Type B pancreatic cell (in vitro differentiated cells): ENCODE measurements around the gene COMT. TPM values are rescaled to one million over a fixed set of nuclear protein-coding genes. Genes with fewer than 3 reads are reported as not detected.

Source experiments
- DNase-seq: peaks from one replicate; pipeline ENCODE4 v3.0.0; 2021; ENCODE audit warnings: mixed read lengths; ENCODE audit not compliant: unreplicated experiment; ENCODE audit errors: extremely low spot score
- H3K27ac Mint-ChIP-seq: 2 replicates; pipeline ENCODE4 v1.8.0; 2021; ENCODE audit warnings: mild to moderate bottlenecking, mixed read lengths
- H3K27me3 Mint-ChIP-seq: 2 replicates; pipeline ENCODE4 v1.8.0; 2021; ENCODE audit warnings: mixed read lengths
- H3K36me3 Mint-ChIP-seq: 2 replicates; pipeline ENCODE4 v1.8.0; 2021; ENCODE audit warnings: mixed read lengths
- H3K4me1 Mint-ChIP-seq: one replicate; pipeline ENCODE4 v1.8.0; 2021; ENCODE audit warnings: mixed read lengths; ENCODE audit not compliant: unreplicated experiment
- H3K4me3 Mint-ChIP-seq: 2 replicates; pipeline ENCODE4 v1.8.0; 2021; ENCODE audit warnings: mild to moderate bottlenecking, mixed read lengths
- H3K9me3 Mint-ChIP-seq: 2 replicates; pipeline ENCODE4 v1.8.0; 2021; ENCODE audit warnings: mixed read lengths
- total RNA-seq: library from RNA; stranded (reverse); gene quantifications from 2 replicates; pipeline ENCODE4 v1.2.1, GENCODE V29; 2021; ENCODE audit warnings: low replicate concordance
- TF ChIP-seq, protein P1 (sequence below): fragments of 200-600 bp; sonication (generic); conservative IDR thresholded peaks from 2 replicates; pipeline ENCODE4 v1.5.0; 2021; ENCODE audit warnings: antibody characterized with exemption, mild to moderate bottlenecking

COMT gene
- total RNA-seq, 1 donor from 2014 or later: 87.4 TPM

DNA sequence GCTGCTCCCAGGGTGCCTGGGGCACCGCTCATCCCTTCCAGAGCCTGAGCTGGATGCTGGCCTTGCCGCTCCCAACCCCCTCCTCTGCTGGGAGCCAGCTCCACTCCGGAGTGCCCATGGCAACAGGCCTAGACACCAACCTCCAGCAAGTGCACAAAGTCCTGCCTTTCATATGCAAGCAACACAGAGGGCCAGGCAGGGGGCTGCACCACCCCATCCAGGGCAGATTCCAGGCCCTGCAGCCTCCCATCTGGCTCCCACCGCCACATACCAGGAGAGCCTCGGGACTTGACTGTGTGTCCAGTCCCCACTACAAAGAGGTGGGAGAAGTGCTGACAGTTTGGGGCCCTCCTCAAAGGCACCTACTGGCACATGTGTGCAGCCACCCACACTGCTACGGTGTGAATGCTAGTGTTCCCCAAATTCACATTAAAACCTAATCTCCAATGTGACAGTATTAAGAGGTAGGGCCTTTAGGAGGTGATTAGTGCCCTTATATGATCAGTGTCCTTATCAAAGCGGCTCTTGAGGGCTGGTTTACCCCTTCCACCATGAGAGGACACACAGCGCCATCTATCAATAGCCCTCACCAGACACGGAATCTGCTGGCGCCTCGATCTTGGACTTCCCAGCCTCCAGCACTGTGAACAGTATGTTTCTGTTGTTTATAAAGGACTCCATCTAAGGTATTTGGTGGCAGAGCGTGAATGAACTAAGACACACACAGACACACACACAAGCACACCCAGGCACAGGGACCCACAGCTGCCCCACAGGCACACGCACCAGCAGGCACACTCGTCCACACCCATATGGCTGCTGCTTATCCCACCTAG, 58.9 kb downstream of the COMT start:
- H3K4me3 Mint-ChIP-seq: no peak overlapping the region
- TF ChIP-seq, protein P1, sequence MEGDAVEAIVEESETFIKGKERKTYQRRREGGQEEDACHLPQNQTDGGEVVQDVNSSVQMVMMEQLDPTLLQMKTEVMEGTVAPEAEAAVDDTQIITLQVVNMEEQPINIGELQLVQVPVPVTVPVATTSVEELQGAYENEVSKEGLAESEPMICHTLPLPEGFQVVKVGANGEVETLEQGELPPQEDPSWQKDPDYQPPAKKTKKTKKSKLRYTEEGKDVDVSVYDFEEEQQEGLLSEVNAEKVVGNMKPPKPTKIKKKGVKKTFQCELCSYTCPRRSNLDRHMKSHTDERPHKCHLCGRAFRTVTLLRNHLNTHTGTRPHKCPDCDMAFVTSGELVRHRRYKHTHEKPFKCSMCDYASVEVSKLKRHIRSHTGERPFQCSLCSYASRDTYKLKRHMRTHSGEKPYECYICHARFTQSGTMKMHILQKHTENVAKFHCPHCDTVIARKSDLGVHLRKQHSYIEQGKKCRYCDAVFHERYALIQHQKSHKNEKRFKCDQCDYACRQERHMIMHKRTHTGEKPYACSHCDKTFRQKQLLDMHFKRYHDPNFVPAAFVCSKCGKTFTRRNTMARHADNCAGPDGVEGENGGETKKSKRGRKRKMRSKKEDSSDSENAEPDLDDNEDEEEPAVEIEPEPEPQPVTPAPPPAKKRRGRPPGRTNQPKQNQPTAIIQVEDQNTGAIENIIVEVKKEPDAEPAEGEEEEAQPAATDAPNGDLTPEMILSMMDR: no peak

DNA sequence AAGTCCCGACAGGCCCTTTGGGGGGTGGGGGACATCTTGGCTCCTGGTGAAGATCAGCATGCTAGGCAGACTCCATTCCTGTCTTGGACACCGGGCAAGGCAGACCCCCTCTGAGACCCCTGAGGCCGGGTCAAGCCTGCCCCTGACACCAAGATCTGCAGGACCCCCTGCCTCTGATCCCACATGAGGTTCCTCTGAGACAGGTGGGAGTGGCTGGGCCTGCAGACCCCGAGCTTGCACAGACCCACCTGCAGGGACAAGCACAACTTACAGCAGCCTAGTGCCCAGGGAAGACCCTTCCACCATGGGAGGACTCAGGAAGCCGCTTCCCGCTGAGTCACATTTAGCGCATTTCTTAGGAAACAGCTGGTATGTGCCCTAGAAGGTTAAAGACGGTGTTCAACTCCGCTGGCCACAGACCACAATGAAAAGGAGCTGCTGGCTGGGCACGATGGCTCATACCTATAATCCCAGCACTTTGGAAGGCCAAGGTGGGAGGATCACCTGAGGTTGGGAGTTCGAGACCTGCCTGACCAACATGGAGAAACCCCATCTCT, 59.6 kb downstream of the COMT start:
- H3K27me3 Mint-ChIP-seq: no peaks in the 10 kb centered on the region
- H3K4me1 Mint-ChIP-seq: peaks cover 23% of the 10 kb centered on the region
- H3K4me3 Mint-ChIP-seq: no peak overlapping the region
- H3K27ac Mint-ChIP-seq: no peak overlapping the region
- TF ChIP-seq, protein P1: no peak
- H3K36me3 Mint-ChIP-seq: peaks cover 3% of the 10 kb centered on the region
- no peak for DNase-seq
- peaks cover 15% of the 10 kb centered on the region for H3K9me3 Mint-ChIP-seq

More for the DNA sequence above, 58.9 kb downstream of the COMT start:
- Mint-ChIP-seq H3K9me3 (peaks cover 15% of the 10 kb centered on the region), H3K36me3 (peaks cover 3% of the 10 kb centered on the region), H3K27ac (peak overlapping the region; percentile 36), H3K27me3 (no peaks in the 10 kb centered on the region), H3K4me1 (peaks cover 23% of the 10 kb centered on the region)
- no peak for DNase-seq

DNA sequence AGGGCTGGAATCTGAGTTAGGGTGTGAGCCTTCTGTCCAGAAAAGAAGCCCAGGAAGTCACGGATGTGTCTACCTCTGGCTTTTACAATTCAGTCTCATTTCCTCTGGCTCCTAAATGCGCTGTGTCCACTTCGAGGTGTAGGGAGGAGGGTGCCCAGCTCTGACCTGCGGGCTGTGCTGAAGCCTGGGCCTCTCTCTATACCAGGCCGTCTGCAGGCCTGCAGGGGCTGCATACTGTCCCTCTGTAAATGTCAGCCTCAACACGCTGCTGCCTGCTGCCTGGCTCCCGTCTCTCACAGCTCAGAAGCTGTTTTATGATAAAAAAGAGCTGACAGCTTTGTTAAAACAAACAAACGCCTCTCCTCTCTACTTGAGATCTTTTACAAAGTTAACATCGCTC, 60.6 kb downstream of the COMT start:
- Mint-ChIP-seq H3K27ac (peak overlapping the region; percentile 59), H3K4me1 (peaks cover 19% of the 10 kb centered on the region), H3K27me3 (no peaks in the 10 kb centered on the region), H3K4me3 (no peak overlapping the region), H3K9me3 (peaks cover 15% of the 10 kb centered on the region), H3K36me3 (peaks cover 3% of the 10 kb centered on the region)
- no peak for DNase-seq
- TF ChIP-seq, protein P1: no peak

- Mint-ChIP-seq H3K27ac (peak overlapping the region; percentile 59), H3K9me3 (peaks cover 15% of the 10 kb centered on the region), H3K36me3 (peaks cover 3% of the 10 kb centered on the region), H3K27me3 (no peaks in the 10 kb centered on the region), H3K4me1 (peaks cover 19% of the 10 kb centered on the region), H3K4me3 (no peak overlapping the region)
- TF ChIP-seq, protein P1: no peak
- no peak for DNase-seq
These were observed 61.1 kb downstream of the COMT start for GRCh38 chr22:20002636-20003035.

DNA sequence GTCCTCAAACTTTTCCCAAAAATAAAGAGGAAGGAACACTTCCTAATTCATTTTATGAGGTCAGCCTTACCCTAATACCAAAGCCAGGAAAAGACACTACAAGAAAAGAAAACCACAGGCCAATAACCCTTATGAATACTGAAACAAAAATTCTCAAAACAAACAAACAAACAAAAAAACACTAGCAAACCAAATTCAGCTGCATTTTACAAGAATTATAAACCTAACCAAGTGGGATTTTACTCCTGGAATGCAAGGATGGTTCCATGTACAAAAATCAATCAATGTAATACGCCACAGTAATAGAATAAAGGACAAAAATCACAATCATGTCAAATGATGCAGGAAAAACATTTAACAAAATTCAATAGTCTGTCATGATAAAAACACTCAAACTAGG, 61.7 kb downstream of the COMT start:
- Mint-ChIP-seq H3K27me3 (no peaks in the 10 kb centered on the region), H3K27ac (no peak overlapping the region), H3K4me1 (peaks cover 19% of the 10 kb centered on the region), H3K9me3 (peaks cover 15% of the 10 kb centered on the region), H3K36me3 (peaks cover 3% of the 10 kb centered on the region), H3K4me3 (no peak overlapping the region)
- TF ChIP-seq, protein P1: no peak
- no peak for DNase-seq
